ENCODE measurements around the gene PKHD1.

DNA sequence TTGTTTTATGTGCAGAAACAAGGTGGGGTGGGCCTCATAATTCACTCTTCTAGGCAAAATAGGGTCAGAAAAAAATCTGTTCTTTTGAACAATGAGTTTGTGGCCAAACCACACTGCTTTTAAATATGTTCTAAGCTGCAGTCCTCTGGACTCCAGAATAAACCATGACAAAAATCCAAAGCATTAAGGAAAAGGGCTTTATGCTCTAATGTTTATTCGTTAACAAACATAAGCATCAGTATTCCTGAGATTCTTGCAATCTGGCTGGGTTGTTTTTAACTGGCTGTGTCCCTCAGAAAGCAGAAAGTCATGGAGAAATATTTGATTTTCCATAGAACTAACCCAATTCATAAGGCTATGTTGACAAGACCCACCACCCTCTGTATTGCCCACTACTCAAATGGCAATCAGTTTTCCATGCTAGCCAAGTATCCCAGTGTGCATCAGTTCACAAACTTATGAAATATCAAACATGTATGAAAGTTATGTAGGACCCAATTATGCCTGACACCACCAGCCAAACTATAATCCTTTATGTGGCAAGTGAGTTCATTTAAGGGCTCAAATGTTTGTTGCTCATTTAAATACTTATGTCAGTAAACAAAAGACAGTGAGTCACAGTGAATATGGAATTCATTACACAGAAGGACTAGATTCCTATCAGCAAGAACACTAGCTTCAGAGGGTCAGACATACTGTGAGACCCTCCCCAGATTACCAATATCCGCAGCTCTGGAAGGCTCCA is 45.1 kb downstream of the PKHD1 start:
- TF ChIP-seq POLR2AphosphoS5 (IDR thresholded peaks at IDR 0.05; ENCODE audit: borderline replicate concordance, low read depth, low read length) (no peak), EZH2 (IDR thresholded peaks at IDR 0.05) (no peak)

Measured in SK-N-MC (cell line).